ENCODE measurements around the gene LYRM2. TPM values are rescaled to one million over a fixed set of nuclear protein-coding genes. Genes with fewer than 3 reads are reported as not detected.

LYRM2 gene
- total RNA-seq, 1 donor from 2014 or later, result 30.2 TPM

DNA sequence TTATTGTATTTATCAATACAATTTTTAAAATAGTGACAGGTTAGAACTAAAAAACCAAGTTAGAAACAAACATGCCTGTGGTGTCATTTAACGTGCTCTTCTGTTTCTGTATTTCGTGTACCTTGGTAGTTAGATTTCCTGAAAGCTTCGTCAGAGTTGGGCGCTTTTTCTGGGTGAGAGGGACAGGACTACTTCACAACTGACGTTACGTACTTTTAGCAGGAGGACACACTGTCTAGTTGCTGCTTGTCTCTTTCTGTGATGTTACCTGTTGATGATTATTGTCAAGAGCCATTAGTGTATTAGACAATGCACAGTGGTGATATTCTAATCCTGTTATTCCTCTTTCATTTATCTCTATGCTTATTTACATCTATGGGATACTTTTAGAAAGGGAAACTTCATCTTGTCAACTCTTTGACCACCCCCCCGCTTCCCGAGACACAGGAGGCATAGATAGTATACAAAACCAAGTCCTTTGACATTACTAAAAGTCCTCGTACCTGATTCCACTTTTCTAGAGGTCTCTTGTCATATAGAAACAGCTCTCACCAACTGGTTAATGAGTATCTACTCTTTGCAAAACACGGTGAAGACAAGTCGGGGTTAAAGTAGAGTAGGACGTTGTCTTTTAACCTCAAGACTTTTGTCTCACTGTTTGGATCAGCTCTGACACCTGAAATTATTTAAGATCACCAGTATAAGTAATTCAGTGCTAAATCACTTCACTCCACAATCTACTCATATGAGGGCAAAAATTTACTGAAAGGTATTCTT lies 96.3 kb downstream of the LYRM2 start:
- H3K9me3 Mint-ChIP-seq (ENCODE audit: unreplicated experiment), result no peaks in the 10 kb centered on the region
- H3K27me3 Mint-ChIP-seq (ENCODE audit: unreplicated experiment), result no peaks in the 10 kb centered on the region
- no peaks in the 10 kb centered on the region for H3K36me3 Mint-ChIP-seq (ENCODE audit: unreplicated experiment)
- no peak overlapping the region for H3K4me3 Mint-ChIP-seq (ENCODE audit: unreplicated experiment)
- TF ChIP-seq CTCF (IDR thresholded peaks at IDR 0.05; ENCODE audit: partially characterized antibody, unreplicated experiment), result no peak
- H3K4me1 Mint-ChIP-seq (ENCODE audit: low read depth, unreplicated experiment), result no peaks in the 10 kb centered on the region
- H3K27ac Mint-ChIP-seq (ENCODE audit: unreplicated experiment), result no peak overlapping the region
- no peak for DNase-seq

- Mint-ChIP-seq H3K36me3 (ENCODE audit: unreplicated experiment) (no peaks in the 10 kb centered on the region), H3K9me3 (ENCODE audit: unreplicated experiment) (no peaks in the 10 kb centered on the region), H3K4me1 (ENCODE audit: low read depth, unreplicated experiment) (peaks cover 3% of the 10 kb centered on the region), H3K27me3 (ENCODE audit: unreplicated experiment) (no peaks in the 10 kb centered on the region), H3K4me3 (ENCODE audit: unreplicated experiment) (no peak overlapping the region), H3K27ac (ENCODE audit: unreplicated experiment) (no peak overlapping the region)
- no peak for DNase-seq
- TF ChIP-seq CTCF (IDR thresholded peaks at IDR 0.05; ENCODE audit: partially characterized antibody, unreplicated experiment), result no peak
These were observed 98.8 kb downstream of the LYRM2 start for GRCh38 chr6:89539779-89540178.

DNA sequence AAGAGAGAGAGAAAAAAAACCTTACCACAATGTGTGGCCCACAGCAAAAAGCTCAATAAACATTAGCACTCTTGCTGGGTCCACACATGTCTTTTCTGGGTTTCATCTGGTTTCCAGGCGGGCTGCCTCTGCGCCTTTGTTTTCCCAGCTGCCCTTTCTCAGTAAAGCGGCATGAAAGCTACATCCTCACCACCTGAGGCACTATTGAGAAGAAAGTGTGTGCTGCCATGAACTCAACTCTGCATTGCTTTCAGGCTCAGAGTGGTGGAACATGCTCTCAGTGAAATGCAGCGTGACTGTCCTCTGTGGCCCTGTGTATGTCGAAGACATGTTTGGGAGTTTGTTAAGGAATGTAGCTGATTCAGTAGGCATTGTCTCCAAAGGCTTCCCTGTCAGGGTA lies 102.3 kb downstream of the LYRM2 start:
- Mint-ChIP-seq H3K4me3 (ENCODE audit: unreplicated experiment) (no peak overlapping the region), H3K27me3 (ENCODE audit: unreplicated experiment) (peaks cover 4% of the 10 kb centered on the region), H3K9me3 (ENCODE audit: unreplicated experiment) (no peaks in the 10 kb centered on the region), H3K4me1 (ENCODE audit: low read depth, unreplicated experiment) (peaks cover 5% of the 10 kb centered on the region), H3K27ac (ENCODE audit: unreplicated experiment) (peak overlapping the region; percentile 14), H3K36me3 (ENCODE audit: unreplicated experiment) (peaks cover 6% of the 10 kb centered on the region)
- DNase-seq, result peak; percentile 18
- TF ChIP-seq CTCF (IDR thresholded peaks at IDR 0.05; ENCODE audit: partially characterized antibody, unreplicated experiment), result no peak

DNA sequence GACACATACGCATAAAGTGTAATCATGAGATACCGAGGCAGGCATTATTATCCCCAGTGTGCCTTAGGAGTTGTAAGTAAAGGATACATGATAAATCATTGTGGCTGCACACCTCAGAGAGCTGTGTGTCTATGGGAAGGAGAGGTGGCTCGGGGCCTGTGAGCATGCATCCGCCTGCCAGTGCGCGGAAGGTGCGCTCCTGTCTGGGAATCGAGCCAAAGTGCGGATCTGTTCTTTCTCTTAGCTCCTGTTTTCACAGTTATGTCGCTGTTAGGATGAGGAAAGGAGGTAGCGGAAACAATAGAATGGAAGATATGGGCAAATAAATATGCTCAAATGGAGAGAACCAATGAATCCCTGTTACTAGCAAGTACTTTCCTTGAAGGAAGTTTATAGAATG lies 107.6 kb downstream of the LYRM2 start:
- Mint-ChIP-seq H3K9me3 (ENCODE audit: unreplicated experiment) (no peaks in the 10 kb centered on the region), H3K27ac (ENCODE audit: unreplicated experiment) (no peak overlapping the region), H3K27me3 (ENCODE audit: unreplicated experiment) (peaks cover 4% of the 10 kb centered on the region), H3K36me3 (ENCODE audit: unreplicated experiment) (peaks cover 6% of the 10 kb centered on the region), H3K4me3 (ENCODE audit: unreplicated experiment) (no peak overlapping the region), H3K4me1 (ENCODE audit: low read depth, unreplicated experiment) (peaks cover 4% of the 10 kb centered on the region)
- no peak for DNase-seq
- no peak for TF ChIP-seq CTCF (IDR thresholded peaks at IDR 0.05; ENCODE audit: partially characterized antibody, unreplicated experiment)

GRCh38 chr6:89528866-89529265 lies 109.7 kb downstream of the LYRM2 start:
- no peak for DNase-seq
- H3K4me1 Mint-ChIP-seq (ENCODE audit: low read depth, unreplicated experiment), result peaks cover 4% of the 10 kb centered on the region
- H3K36me3 Mint-ChIP-seq (ENCODE audit: unreplicated experiment), result peaks cover 6% of the 10 kb centered on the region
- H3K4me3 Mint-ChIP-seq (ENCODE audit: unreplicated experiment), result no peak overlapping the region
- no peak overlapping the region for H3K27ac Mint-ChIP-seq (ENCODE audit: unreplicated experiment)
- H3K27me3 Mint-ChIP-seq (ENCODE audit: unreplicated experiment), result peaks cover 4% of the 10 kb centered on the region
- H3K9me3 Mint-ChIP-seq (ENCODE audit: unreplicated experiment), result no peaks in the 10 kb centered on the region
- TF ChIP-seq CTCF (IDR thresholded peaks at IDR 0.05; ENCODE audit: partially characterized antibody, unreplicated experiment), result no peak
